ENCODE measurements around the gene FSHR. TPM values are rescaled to one million over a fixed set of nuclear protein-coding genes. Genes with fewer than 3 reads are reported as not detected.

The FSHR gene
- total RNA-seq, 4 donors from 2014 or later, result not detected

GRCh38 chr2:49041061-49041460, 113.3 kb downstream of the FSHR start:
- Histone ChIP-seq H3K27ac (no peak overlapping the region), H3K4me3 (no peak overlapping the region), H3K36me3 (no peaks in the 10 kb centered on the region), H3K4me1 (no peaks in the 10 kb centered on the region), H3K27me3 (no peaks in the 10 kb centered on the region), H3K9me3 (no peaks in the 10 kb centered on the region)
- TF ChIP-seq, protein P1, sequence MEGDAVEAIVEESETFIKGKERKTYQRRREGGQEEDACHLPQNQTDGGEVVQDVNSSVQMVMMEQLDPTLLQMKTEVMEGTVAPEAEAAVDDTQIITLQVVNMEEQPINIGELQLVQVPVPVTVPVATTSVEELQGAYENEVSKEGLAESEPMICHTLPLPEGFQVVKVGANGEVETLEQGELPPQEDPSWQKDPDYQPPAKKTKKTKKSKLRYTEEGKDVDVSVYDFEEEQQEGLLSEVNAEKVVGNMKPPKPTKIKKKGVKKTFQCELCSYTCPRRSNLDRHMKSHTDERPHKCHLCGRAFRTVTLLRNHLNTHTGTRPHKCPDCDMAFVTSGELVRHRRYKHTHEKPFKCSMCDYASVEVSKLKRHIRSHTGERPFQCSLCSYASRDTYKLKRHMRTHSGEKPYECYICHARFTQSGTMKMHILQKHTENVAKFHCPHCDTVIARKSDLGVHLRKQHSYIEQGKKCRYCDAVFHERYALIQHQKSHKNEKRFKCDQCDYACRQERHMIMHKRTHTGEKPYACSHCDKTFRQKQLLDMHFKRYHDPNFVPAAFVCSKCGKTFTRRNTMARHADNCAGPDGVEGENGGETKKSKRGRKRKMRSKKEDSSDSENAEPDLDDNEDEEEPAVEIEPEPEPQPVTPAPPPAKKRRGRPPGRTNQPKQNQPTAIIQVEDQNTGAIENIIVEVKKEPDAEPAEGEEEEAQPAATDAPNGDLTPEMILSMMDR (IDR thresholded peaks at IDR 0.05), result no peak
- TF ChIP-seq POLR2A (IDR thresholded peaks at IDR 0.05), result no peak
- no peak for DNase-seq (ENCODE audit: low spot score in 2 of 2)
- WGBS, 2 donors, result 87 to 90% methylated on average over 4 of the region's 4 CpGs

DNA sequence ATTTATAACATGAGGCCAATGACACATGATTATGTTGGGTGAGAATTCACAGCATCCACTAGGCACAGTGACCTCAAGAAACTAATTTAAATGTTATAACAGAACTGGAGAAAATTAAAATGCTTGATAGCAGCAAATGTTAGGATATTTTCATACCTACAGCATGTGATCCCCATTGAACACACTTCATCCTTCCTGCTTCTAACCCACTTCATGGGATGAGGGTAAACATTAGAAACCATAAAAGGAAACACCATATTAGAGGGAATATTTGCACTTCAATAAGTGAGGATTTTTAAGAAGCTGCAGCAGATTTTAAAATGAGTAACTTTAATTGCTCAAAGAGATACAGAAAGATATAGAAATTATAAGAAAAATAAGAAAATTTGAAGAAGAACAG, 117.1 kb downstream of the FSHR start:
- Histone ChIP-seq H3K27ac (no peak overlapping the region), H3K36me3 (no peaks in the 10 kb centered on the region), H3K9me3 (no peaks in the 10 kb centered on the region), H3K4me3 (no peak overlapping the region), H3K4me1 (no peaks in the 10 kb centered on the region), H3K27me3 (no peaks in the 10 kb centered on the region)
- TF ChIP-seq POLR2A (IDR thresholded peaks at IDR 0.05) (no peak), EP300 (IDR thresholded peaks at IDR 0.05) (no peak)
- TF ChIP-seq, protein P1 (IDR thresholded peaks at IDR 0.05), result no peak
- DNase-seq (ENCODE audit: low spot score in 2 of 2), result no peak

GRCh38 chr2:49035481-49035880, 118.8 kb downstream of the FSHR start:
- H3K36me3 ChIP-seq, result no peaks in the 10 kb centered on the region
- no peak overlapping the region for H3K27ac ChIP-seq
- no peaks in the 10 kb centered on the region for H3K9me3 ChIP-seq
- WGBS, 2 donors, result 71 to 74% methylated on average over 1 of the region's 1 CpG
- no peaks in the 10 kb centered on the region for H3K27me3 ChIP-seq
- DNase-seq (ENCODE audit: low spot score in 2 of 2), result no peak
- H3K4me1 ChIP-seq, result no peaks in the 10 kb centered on the region
- TF ChIP-seq POLR2A (IDR thresholded peaks at IDR 0.05) (no peak), EP300 (IDR thresholded peaks at IDR 0.05) (no peak)
- TF ChIP-seq, protein P1 (IDR thresholded peaks at IDR 0.05), result no peak
- no peak overlapping the region for H3K4me3 ChIP-seq

GRCh38 chr2:49033394-49034185, 120.7 kb downstream of the FSHR start:
- TF ChIP-seq EP300 (IDR thresholded peaks at IDR 0.05) (no peak), POLR2A (IDR thresholded peaks at IDR 0.05) (no peak)
- TF ChIP-seq, protein P1 (IDR thresholded peaks at IDR 0.05), result no peak
- H3K4me1 ChIP-seq, result no peaks in the 10 kb centered on the region
- H3K4me3 ChIP-seq, result no peak overlapping the region
- DNase-seq (ENCODE audit: low spot score in 2 of 2), result no peak
- no peaks in the 10 kb centered on the region for H3K9me3 ChIP-seq
- 60 to 62% methylated on average over 4 of the region's 4 CpGs for WGBS, 2 donors
- H3K36me3 ChIP-seq, result no peaks in the 10 kb centered on the region
- no peak overlapping the region for H3K27ac ChIP-seq
- H3K27me3 ChIP-seq, result no peaks in the 10 kb centered on the region

- Histone ChIP-seq H3K36me3 (no peaks in the 10 kb centered on the region), H3K27ac (no peak overlapping the region), H3K9me3 (no peaks in the 10 kb centered on the region), H3K4me1 (no peaks in the 10 kb centered on the region), H3K4me3 (no peak overlapping the region), H3K27me3 (no peaks in the 10 kb centered on the region)
- TF ChIP-seq EP300 (IDR thresholded peaks at IDR 0.05) (no peak), POLR2A (IDR thresholded peaks at IDR 0.05) (no peak)
- TF ChIP-seq, protein P1 (IDR thresholded peaks at IDR 0.05), result no peak
- WGBS, 2 donors, result 50 to 62% methylated on average over 1 of the region's 1 CpG
- no peak for DNase-seq (ENCODE audit: low spot score in 2 of 2)
Observed at GRCh38 chr2:49032936-49033335, 121.4 kb downstream of the FSHR start.
